DOHH2 (cell line): ENCODE data around the gene MEGF11.

ENCODE experiments used
- H3F3A ChIP-seq: fragments of 200-600 bp; sonication (generic), shearing (Covaris generic); 2 replicates; pipeline ENCODE4 v1.6.0; 2016; ENCODE audit warnings: antibody characterized with exemption, mild to moderate bottlenecking; ENCODE audit not compliant: control insufficient read depth, insufficient read depth
- H3K27ac ChIP-seq: fragments of 200-600 bp; sonication (generic); 2 replicates; pipeline ENCODE4 v1.5.1; 2014; ENCODE audit warnings: low read depth, mild to moderate bottlenecking, low read length, moderate library complexity
- H3K27me3 ChIP-seq: fragments of 200-600 bp; sonication (generic); 2 replicates; pipeline ENCODE4 v1.6.1; 2014; ENCODE audit warnings: mild to moderate bottlenecking, low read length, mixed read lengths; ENCODE audit not compliant: control insufficient read depth
- H3K36me3 ChIP-seq: fragments of 200-600 bp; sonication (generic); 2 replicates; pipeline ENCODE4 v1.6.1; 2014; ENCODE audit warnings: mild to moderate bottlenecking, low read length, moderate library complexity, mixed read lengths; ENCODE audit not compliant: control insufficient read depth
- H3K4me1 ChIP-seq: fragments of 200-600 bp; sonication (generic); 2 replicates; pipeline ENCODE4 v1.6.1; 2014; ENCODE audit warnings: mild to moderate bottlenecking, low read length, mixed read lengths; ENCODE audit not compliant: control insufficient read depth
- H3K4me2 ChIP-seq: fragments of 200-600 bp; sonication (generic); 2 replicates; pipeline ENCODE4 v1.6.0; 2014; ENCODE audit warnings: mild to moderate bottlenecking, low read length, moderate library complexity
- H3K4me3 ChIP-seq: fragments of 200-600 bp; sonication (generic); 2 replicates; pipeline ENCODE4 v1.5.1; 2014; ENCODE audit warnings: mild to moderate bottlenecking, low read length, mixed read lengths
- H3K79me2 ChIP-seq: fragments of 200-600 bp; sonication (generic); 2 replicates; pipeline ENCODE4 v1.6.1; 2014; ENCODE audit warnings: mild to moderate bottlenecking, low read length, mixed read lengths; ENCODE audit not compliant: control insufficient read depth
- H3K9me2 ChIP-seq: fragments of 200-600 bp; sonication (generic); replicated peaks from 2 replicates; pipeline ENCODE4 v1.6.1; 2014; ENCODE audit warnings: mild to moderate bottlenecking, low read length, mixed read lengths; ENCODE audit not compliant: control insufficient read depth
- H3K9me3 ChIP-seq: fragments of 200-600 bp; sonication (generic); 2 replicates; pipeline ENCODE4 v1.6.1; 2014; ENCODE audit warnings: antibody characterized with exemption, low read length, mixed read lengths; ENCODE audit not compliant: control insufficient read depth, insufficient read depth
- H4K20me1 ChIP-seq: fragments of 200-600 bp; sonication (generic); 2 replicates; pipeline ENCODE4 v1.6.0; 2014; ENCODE audit warnings: low read depth, mild to moderate bottlenecking, antibody characterized with exemption, low read length, moderate library complexity; ENCODE audit not compliant: control insufficient read depth, insufficient read depth
- EZH2phosphoT487 ChIP-seq: fragments of 200-600 bp; sonication (generic); IDR thresholded peaks from 2 replicates; pipeline ENCODE4 v1.6.1; 2017; ENCODE audit warnings: borderline replicate concordance, mild to moderate bottlenecking, antibody characterized with exemption, low read length, moderate library complexity, mixed read lengths
- TF ChIP-seq, protein P1 (sequence below): fragments of 200-600 bp; sonication (generic); IDR thresholded peaks from one replicate; pipeline ENCODE4 v1.5.1; 2014; ENCODE audit warnings: antibody characterized with exemption, mild to moderate bottlenecking, low read depth, low read length; ENCODE audit not compliant: poor library complexity, severe bottlenecking

The MEGF11 gene

GRCh38 chr15:65947041-65947440 is 306.5 kb downstream of the MEGF11 start:
- Histone ChIP-seq H3K79me2 (no peaks in the 10 kb centered on the region), H3K27ac (no peak overlapping the region)
- TF ChIP-seq, protein P1, sequence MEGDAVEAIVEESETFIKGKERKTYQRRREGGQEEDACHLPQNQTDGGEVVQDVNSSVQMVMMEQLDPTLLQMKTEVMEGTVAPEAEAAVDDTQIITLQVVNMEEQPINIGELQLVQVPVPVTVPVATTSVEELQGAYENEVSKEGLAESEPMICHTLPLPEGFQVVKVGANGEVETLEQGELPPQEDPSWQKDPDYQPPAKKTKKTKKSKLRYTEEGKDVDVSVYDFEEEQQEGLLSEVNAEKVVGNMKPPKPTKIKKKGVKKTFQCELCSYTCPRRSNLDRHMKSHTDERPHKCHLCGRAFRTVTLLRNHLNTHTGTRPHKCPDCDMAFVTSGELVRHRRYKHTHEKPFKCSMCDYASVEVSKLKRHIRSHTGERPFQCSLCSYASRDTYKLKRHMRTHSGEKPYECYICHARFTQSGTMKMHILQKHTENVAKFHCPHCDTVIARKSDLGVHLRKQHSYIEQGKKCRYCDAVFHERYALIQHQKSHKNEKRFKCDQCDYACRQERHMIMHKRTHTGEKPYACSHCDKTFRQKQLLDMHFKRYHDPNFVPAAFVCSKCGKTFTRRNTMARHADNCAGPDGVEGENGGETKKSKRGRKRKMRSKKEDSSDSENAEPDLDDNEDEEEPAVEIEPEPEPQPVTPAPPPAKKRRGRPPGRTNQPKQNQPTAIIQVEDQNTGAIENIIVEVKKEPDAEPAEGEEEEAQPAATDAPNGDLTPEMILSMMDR: no peak
- no peak for TF ChIP-seq EZH2phosphoT487

DNA sequence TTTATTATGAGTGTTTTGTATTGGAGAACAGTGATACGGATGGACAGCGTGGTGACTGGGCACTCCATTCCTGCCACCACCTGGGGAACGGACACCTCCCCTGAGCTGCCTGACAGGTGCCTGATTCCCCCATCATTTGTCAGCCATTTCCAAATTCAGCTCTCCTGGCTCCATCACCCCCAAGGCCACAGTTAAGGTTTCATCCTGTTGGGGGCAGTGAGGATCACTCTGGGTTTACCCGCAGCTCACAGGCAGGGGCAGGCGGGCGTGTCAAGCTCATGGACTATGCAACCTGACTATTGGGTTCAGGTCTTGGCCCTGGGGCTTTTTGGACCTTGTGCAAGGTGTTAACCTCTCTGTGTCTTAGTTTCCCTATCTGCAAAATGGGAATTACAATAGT is 307.9 kb downstream of the MEGF11 start:
- TF ChIP-seq, protein P1: peak; percentile 38
- no peak for TF ChIP-seq EZH2phosphoT487
- H3K27ac ChIP-seq: no peak overlapping the region
- no peaks in the 10 kb centered on the region for H4K20me1 ChIP-seq
- H3K4me2 ChIP-seq: no peak overlapping the region
- no peaks in the 10 kb centered on the region for H3K4me1 ChIP-seq
- H3K79me2 ChIP-seq: no peaks in the 10 kb centered on the region
- no peaks in the 10 kb centered on the region for H3K9me2 ChIP-seq
- H3K27me3 ChIP-seq: no peaks in the 10 kb centered on the region
- 0 out of 2 replicates have a peak, but pooled peaks cover 3% of the 10 kb centered on the region for H3K36me3 ChIP-seq
- H3K9me3 ChIP-seq: no peaks in the 10 kb centered on the region
- H3F3A ChIP-seq: no peaks in the 10 kb centered on the region
- no peak overlapping the region for H3K4me3 ChIP-seq

More at GRCh38 chr15:65947041-65947440, 306.5 kb downstream of the MEGF11 start:
- Histone ChIP-seq H3K27me3 (no peaks in the 10 kb centered on the region), H3K4me3 (no peak overlapping the region), H3K9me3 (no peaks in the 10 kb centered on the region), H4K20me1 (no peaks in the 10 kb centered on the region), H3F3A (no peaks in the 10 kb centered on the region), H3K36me3 (peaks cover 4% of the 10 kb centered on the region; the same call in 1 of the 2 replicates), H3K4me2 (no peak overlapping the region), H3K9me2 (no peaks in the 10 kb centered on the region), H3K4me1 (no peaks in the 10 kb centered on the region)

DNA sequence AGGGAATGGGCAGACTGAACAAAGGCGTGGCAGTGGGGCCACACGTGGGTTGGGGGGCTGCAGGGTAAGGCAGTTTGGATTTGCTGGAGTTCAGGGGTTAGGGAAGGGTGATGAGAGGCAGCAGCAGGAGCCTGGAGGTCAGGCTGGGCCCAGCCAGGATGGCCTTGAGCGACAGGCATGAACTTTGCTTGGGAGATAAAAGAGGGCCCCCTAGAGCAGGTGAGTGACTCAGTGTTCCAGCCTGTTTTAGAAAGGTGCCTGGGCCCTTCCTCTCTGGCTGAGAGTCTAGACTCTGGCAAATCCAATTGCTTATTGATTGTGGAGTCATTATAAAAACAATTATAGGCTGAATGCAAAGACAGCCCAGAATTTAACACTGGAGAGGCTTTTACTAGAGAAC is 309.1 kb downstream of the MEGF11 start:
- no peak overlapping the region for H3K4me3 ChIP-seq
- no peaks in the 10 kb centered on the region for H4K20me1 ChIP-seq
- no peaks in the 10 kb centered on the region for H3F3A ChIP-seq
- H3K9me2 ChIP-seq: no peaks in the 10 kb centered on the region
- H3K9me3 ChIP-seq: no peaks in the 10 kb centered on the region
- H3K27ac ChIP-seq: no peak overlapping the region
- H3K27me3 ChIP-seq: no peaks in the 10 kb centered on the region
- H3K4me1 ChIP-seq: no peaks in the 10 kb centered on the region
- H3K4me2 ChIP-seq: no peak overlapping the region
- no peaks in the 10 kb centered on the region for H3K36me3 ChIP-seq
- TF ChIP-seq EZH2phosphoT487: no peak
- TF ChIP-seq, protein P1: no peak
- H3K79me2 ChIP-seq: no peaks in the 10 kb centered on the region
